CD4-positive, alpha-beta T cell (primary cell): ENCODE measurements around the gene CYTH2. TPM values are rescaled to one million over a fixed set of nuclear protein-coding genes. Genes with fewer than 3 reads are reported as not detected.

Source experiments
- ATAC-seq: fragments of 200-7000 bp; cut with Tn5 transposase; one replicate; pipeline ENCODE4 v1.10.0; 2022; ENCODE audit warnings: mild to moderate bottlenecking; ENCODE audit not compliant: poor library complexity
- CTCF ChIA-PET: fragments of 350-600 bp; sonication (Branson Sonifier 250); formaldehyde crosslinking; loops from one replicate; lab custom pipeline; 2021; ENCODE audit warnings: antibody characterized with exemption, inconsistent platforms; lab: Charles Lee
- POLR2A ChIA-PET: fragments of 350-600 bp; sonication (Branson Sonifier 250); formaldehyde crosslinking; loops from one replicate; lab custom pipeline; 2021; ENCODE audit warnings: antibody characterized with exemption, inconsistent platforms; lab: Charles Lee
- DNase-seq, 14 experiments: peaks; one replicate each; pipeline ENCODE4 v3.0.0-alpha.2; 2013 to 2020; ENCODE audit warnings: mixed read lengths in 2 of 14
- H3K27ac ChIP-seq, 2 donors: one replicate each; pipeline versions ENCODE4 v1.5.1 to v1.7.0; 2013; ENCODE audit warnings: low read length in 2 of 2, low read depth in 1 of 2, mild to moderate bottlenecking in 1 of 2
- H3K27me3 ChIP-seq, 2 experiments: 1 replicate in 1 of 2; 2 replicates in 1 of 2; pipeline versions ENCODE4 v1.6.1 to v1.7.0; 2013; ENCODE audit warnings: low read length in 2 of 2, control low read depth in 1 of 2, mild to moderate bottlenecking in 1 of 2, moderate library complexity in 1 of 2; ENCODE audit not compliant: insufficient read depth in 2 of 2, control insufficient read depth in 1 of 2
- H3K36me3 ChIP-seq: one replicate; pipeline ENCODE4 v1.6.1; 2013; ENCODE audit warnings: low read length, control low read depth; ENCODE audit not compliant: insufficient read depth
- H3K4me1 ChIP-seq: one replicate; pipeline ENCODE4 v1.6.1; 2013; ENCODE audit warnings: low read length, control low read depth; ENCODE audit not compliant: insufficient read depth
- H3K4me3 ChIP-seq: one replicate; pipeline ENCODE4 v1.5.1; 2013; ENCODE audit warnings: mild to moderate bottlenecking, low read length, moderate library complexity
- H3K9me3 ChIP-seq, 2 experiments: 1 replicate in 1 of 2; 2 replicates in 1 of 2; pipeline versions ENCODE4 v1.6.1 to v1.7.0; 2013; ENCODE audit warnings: low read length in 2 of 2, mild to moderate bottlenecking in 2 of 2, control low read depth in 1 of 2, moderate library complexity in 1 of 2; ENCODE audit not compliant: control insufficient read depth in 1 of 2, insufficient read depth in 1 of 2
- H3K27ac Mint-ChIP-seq: one replicate; pipeline ENCODE4 v1.8.0; 2020; ENCODE audit warnings: mixed read lengths
- H3K27me3 Mint-ChIP-seq: one replicate; pipeline ENCODE4 v1.8.0; 2021; ENCODE audit warnings: mixed read lengths
- H3K36me3 Mint-ChIP-seq: one replicate; pipeline ENCODE4 v1.8.0; 2021; ENCODE audit warnings: low read depth, mixed read lengths
- H3K4me1 Mint-ChIP-seq: one replicate; pipeline ENCODE4 v1.8.0; 2021; ENCODE audit warnings: low read depth, mixed read lengths
- H3K4me3 Mint-ChIP-seq: one replicate; pipeline ENCODE4 v1.8.0; 2020; ENCODE audit warnings: mild to moderate bottlenecking, mixed read lengths
- H3K9me3 Mint-ChIP-seq: one replicate; pipeline ENCODE4 v1.8.0; 2020; ENCODE audit warnings: mixed read lengths
- intact Hi-C, 2 experiments: fragments of 100-400 bp; cut with DNase I in 1 of 2; cut with micrococcal nuclease in 1 of 2; formaldehyde crosslinking; loops; one replicate each; pipeline versions ENCODE4 v1.15.1 to v1.9.0; 2023 to 2025; cut with DNase I, micrococcal nuclease
- total RNA-seq, 174 experiments: library from RNA in 2 of 174; stranded (reverse) in 2 of 174; gene quantifications; one replicate each; pipeline ENCODE4 v1.2.3 and lab custom pipeline; 2021 to 2026
- TF ChIP-seq, protein P1 (sequence below): fragments of 200-600 bp; IDR thresholded peaks from one replicate; pipeline ENCODE4 v1.8.0; 2022; ENCODE audit warnings: antibody characterized with exemption, mild to moderate bottlenecking

The CYTH2 gene
- total RNA-seq, 2 experiments from 2014 or later: 23.4 to 25.3 TPM

DNA sequence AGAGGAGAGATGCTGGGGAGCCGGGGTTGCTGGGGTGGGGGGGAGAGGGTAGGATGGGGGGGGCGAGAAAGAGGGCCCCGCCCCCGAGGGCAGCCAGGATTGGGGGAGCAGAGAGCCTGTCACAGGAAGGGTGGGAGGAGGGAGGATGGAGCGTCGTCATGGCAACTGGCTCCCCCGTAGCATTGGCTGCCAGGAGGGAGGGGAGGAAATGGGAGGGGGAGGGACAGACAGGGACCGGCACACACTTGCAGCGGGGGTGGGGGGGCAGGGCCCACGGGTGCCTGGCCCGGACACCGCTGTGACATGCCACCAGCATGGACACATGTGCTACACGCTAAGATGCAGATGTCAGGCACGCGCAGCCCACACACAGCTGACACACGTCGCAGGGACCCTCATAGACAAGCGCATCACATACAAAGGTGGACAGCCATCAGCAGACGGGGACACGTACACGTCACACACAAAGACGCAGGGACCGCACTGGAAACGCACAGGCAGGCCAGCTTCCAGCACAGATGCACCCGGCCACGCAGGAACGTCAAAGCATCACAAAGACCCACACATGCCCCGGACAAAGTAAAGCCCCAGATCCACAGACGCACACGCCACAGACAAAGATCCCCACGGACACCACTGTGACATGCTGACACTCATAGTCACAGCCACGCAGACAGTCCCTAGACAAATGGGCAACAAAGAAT, 42.8 kb downstream of the CYTH2 start, which contains the start of gene LMTK3:
Gene LMTK3, minus strand, starts transcription at position 36 of the 704 bp plus-strand sequence. CDS start 259 bp downstream, outside the sequence.
- Histone ChIP-seq H3K36me3 (peaks cover 11% of the 10 kb centered on the region), H3K9me3 (no peaks in the 10 kb centered on the region), H3K4me1 (peaks cover 42% of the 10 kb centered on the region), H3K27me3 (no peaks in the 10 kb centered on the region), H3K4me3 (peak within 1 kb of the TSS; percentile 55), H3K27ac (peak within 1 kb of the TSS; percentile 22 to 47)
- ATAC-seq (peak; percentile 68), DNase-seq (peak; percentile 70 to 97 (median 84))
- intact Hi-C loops: loop anchor here in 1 of 2 experiments (5.0 kb wide), 2 partner anchors 150 to 190 kb away; partner anchors contain the start of genes SYNGR4 and TMEM143
- TF ChIP-seq, protein P1, sequence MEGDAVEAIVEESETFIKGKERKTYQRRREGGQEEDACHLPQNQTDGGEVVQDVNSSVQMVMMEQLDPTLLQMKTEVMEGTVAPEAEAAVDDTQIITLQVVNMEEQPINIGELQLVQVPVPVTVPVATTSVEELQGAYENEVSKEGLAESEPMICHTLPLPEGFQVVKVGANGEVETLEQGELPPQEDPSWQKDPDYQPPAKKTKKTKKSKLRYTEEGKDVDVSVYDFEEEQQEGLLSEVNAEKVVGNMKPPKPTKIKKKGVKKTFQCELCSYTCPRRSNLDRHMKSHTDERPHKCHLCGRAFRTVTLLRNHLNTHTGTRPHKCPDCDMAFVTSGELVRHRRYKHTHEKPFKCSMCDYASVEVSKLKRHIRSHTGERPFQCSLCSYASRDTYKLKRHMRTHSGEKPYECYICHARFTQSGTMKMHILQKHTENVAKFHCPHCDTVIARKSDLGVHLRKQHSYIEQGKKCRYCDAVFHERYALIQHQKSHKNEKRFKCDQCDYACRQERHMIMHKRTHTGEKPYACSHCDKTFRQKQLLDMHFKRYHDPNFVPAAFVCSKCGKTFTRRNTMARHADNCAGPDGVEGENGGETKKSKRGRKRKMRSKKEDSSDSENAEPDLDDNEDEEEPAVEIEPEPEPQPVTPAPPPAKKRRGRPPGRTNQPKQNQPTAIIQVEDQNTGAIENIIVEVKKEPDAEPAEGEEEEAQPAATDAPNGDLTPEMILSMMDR: no peak
- Mint-ChIP-seq H3K36me3 (peaks cover 11% of the 10 kb centered on the region), H3K27me3 (no peaks in the 10 kb centered on the region), H3K9me3 (no peaks in the 10 kb centered on the region), H3K27ac (peak within 1 kb of the TSS; percentile 73), H3K4me3 (peak within 1 kb of the TSS; percentile 86), H3K4me1 (peaks cover 15% of the 10 kb centered on the region)
- CTCF ChIA-PET: no interaction called here
- POLR2A ChIA-PET: interaction anchor here (0.9 kb wide), 1 partner anchor 149 kb away, joined by 3 read pairs; no protein-coding TSS in a partner anchor

DNA sequence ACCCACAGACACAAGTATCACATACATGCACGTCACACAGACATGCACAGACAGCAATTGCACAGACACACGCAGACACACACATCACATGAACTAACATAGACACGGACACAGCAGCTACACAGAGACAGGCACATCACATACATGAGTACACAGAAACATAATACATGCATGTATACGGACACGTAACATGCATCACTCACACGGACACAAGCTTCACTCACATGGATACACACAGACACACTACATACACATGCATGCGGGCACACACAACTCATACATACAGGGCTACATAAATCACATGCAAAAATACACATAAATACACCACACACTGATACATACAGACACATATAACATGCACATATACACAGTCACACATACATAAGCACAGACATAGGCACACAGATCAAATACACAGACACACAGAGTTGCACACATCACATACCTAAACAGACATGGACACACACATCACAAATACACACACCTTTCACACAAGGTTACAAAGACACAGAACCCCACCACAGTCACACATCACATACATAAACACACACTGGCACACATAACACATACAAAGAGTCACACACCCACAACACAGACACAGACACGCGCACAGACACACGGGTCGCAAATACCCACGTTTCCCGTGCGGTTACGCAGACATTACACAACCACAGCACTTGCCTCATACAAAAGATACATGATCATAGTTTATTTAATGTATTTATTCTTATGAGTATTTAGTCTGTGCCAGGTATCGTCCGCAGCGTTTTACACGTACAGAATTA, 43.5 kb downstream of the CYTH2 start:
- peak overlapping the region; percentile 74 for H3K4me3 ChIP-seq
- TF ChIP-seq, protein P1: no peak
- CTCF ChIA-PET: no interaction called here
- Mint-ChIP-seq H3K4me1 (peaks cover 15% of the 10 kb centered on the region), H3K27ac (no peak overlapping the region), H3K9me3 (no peaks in the 10 kb centered on the region), H3K4me3 (no peak overlapping the region), H3K36me3 (peaks cover 7% of the 10 kb centered on the region), H3K27me3 (no peaks in the 10 kb centered on the region)
- H3K4me1 ChIP-seq: peaks cover 42% of the 10 kb centered on the region
- POLR2A ChIA-PET: interaction anchor here (0.9 to 1.9 kb wide), 3 partner anchors 75 to 150 kb away, joined by 3 to 6 read pairs (median 3); partner anchors contain the start of genes RPL18 and SPHK2
- peaks cover 9% of the 10 kb centered on the region for H3K36me3 ChIP-seq
- peak; percentile 5 for ATAC-seq
- intact Hi-C loops: loop anchor here in 1 of 2 experiments (5.0 kb wide), 2 partner anchors 150 to 190 kb away; partner anchors contain the start of genes SYNGR4 and TMEM143
- H3K27ac ChIP-seq: peak overlapping the region in 1 of 2 donors; percentile 68
- H3K9me3 ChIP-seq: no peaks in the 10 kb centered on the region
- DNase-seq: peak in 4 of 14 experiments; percentile 21 to 69 (median 50)
- H3K27me3 ChIP-seq: no peaks in the 10 kb centered on the region
